NT2/D1 (cell line): ENCODE data around the gene KLHL1.

Source experiments
- SUZ12 ChIP-seq: IDR thresholded peaks from 2 replicates; pipeline ENCODE4 v1.6.1; 2011; ENCODE audit not compliant: insufficient read length, insufficient read depth; ENCODE audit errors: extremely low read depth
- YY1 ChIP-seq: IDR thresholded peaks from 2 replicates; pipeline ENCODE4 v1.6.1; 2011; ENCODE audit not compliant: insufficient read length, insufficient read depth

- TF ChIP-seq SUZ12 (no peak), YY1 (no peak)
Observed at GRCh38 chr13:70098669-70099068, 9.6 kb downstream of the KLHL1 start.
